HG03039 (cell line): ENCODE data around the gene MFSD6L.

Experiments used
- ATAC-seq: cut with Tn5 transposase; IDR thresholded peaks from one replicate; pipeline ENCODE4 v1.9.1; 2021; ENCODE audit warnings: mild to moderate bottlenecking, moderate library complexity; ENCODE audit not compliant: unreplicated experiment

The MFSD6L gene, protein sequence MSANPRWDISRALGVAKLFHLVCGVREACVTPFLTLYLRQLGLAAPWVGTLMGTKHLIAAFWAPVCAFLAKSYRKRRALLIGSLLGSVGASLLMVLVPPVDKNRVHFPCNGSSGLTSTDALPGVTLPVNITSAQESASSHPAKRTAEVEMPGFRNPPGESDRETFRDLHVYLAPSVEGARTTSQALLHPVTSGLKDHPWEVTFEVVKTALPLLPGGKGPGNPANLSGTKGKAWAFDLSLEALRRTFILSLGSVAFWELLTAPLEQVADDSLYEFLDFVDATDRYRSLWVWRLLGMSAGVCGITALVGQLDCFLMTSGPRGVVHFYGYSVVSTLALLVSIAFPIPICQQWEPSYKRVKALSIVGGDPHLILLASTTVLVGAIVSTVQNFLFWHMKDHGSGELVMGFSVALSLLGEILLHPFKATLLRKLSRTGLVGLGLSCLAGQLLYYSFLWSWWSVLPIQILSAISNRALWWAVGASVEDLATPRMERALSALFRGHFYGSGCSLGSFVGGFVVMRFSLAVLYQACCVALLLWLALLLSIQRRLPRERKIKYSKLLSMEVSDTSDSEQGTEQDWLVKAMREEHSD

DNA sequence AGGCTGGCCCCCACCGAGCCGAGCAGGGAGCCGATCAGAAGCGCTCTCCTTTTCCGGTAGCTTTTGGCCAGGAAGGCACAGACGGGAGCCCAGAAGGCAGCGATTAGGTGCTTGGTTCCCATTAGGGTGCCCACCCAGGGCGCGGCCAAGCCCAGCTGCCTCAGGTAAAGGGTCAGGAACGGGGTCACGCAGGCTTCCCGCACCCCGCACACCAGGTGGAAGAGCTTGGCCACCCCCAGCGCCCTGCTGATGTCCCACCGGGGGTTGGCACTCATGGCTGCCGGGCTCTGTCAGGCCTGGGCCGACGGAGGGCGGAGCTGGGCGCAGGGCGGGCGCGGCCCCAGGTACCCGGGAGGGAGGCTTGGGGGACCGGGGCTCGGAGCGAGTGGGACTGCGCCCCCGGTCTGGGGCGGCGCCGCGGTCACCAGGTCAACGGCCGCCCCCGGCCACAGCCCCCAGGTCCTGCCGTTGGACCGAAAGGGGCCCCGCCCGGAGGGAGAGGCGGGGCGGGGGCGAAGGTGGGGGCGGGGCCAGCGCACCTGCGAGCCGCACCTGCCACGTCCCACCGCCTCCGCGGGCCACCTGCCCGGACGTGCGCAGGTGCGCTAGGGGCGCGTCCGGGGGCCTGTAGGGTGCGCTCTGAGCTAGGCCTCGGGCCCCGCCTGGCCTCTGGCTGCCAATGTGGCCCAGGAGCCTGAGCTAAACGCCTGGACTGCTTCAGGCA is at the start of gene MFSD6L:
Gene MFSD6L (minus strand): TSS at position 520 of the 724 bp plus-strand sequence. CDS start 245 bp downstream, at position 275.
- ATAC-seq, result no peak

DNA sequence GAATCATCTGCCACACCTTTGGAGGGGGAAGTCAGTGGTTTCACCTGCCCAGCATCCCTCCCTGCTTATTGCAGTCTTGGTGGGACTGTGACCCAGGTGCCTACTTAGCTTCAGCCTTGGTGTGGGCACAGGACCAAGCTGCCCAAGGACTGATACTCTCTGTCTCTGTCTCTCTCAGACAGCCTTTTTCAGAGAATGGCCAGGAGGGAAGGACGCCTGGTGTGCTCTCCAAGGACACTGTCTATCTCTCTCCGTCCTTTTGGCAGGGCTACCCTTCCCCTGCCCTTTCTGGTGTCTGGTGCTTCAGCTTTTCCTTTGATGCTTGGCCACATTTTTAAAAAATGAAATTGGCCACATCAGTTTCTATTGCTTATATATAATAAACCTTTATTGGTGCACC is 48.7 kb upstream of the MFSD6L start:
- ATAC-seq, result no peak

DNA sequence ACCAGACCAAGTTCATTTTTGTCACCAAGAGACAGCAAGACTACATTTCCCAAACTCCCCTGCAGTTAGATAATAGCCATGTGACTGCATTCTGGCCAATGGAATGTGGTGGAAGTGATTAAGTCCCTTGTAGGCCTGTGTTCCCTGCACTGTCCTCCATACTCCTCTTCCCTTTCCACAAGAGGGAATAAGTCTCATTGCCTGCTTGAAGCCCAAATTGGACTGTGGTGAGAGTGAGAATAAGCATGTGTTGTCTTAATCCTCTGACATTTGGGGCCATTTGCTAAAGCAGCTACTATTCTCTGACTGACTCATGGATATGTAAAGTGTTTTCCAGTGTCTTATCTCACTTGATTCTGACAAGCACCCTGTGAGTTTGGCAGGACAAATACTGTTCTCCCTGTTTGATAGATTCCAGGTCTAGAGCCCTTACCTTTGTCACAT is 47.6 kb upstream of the MFSD6L start:
- ATAC-seq, result no peak

DNA sequence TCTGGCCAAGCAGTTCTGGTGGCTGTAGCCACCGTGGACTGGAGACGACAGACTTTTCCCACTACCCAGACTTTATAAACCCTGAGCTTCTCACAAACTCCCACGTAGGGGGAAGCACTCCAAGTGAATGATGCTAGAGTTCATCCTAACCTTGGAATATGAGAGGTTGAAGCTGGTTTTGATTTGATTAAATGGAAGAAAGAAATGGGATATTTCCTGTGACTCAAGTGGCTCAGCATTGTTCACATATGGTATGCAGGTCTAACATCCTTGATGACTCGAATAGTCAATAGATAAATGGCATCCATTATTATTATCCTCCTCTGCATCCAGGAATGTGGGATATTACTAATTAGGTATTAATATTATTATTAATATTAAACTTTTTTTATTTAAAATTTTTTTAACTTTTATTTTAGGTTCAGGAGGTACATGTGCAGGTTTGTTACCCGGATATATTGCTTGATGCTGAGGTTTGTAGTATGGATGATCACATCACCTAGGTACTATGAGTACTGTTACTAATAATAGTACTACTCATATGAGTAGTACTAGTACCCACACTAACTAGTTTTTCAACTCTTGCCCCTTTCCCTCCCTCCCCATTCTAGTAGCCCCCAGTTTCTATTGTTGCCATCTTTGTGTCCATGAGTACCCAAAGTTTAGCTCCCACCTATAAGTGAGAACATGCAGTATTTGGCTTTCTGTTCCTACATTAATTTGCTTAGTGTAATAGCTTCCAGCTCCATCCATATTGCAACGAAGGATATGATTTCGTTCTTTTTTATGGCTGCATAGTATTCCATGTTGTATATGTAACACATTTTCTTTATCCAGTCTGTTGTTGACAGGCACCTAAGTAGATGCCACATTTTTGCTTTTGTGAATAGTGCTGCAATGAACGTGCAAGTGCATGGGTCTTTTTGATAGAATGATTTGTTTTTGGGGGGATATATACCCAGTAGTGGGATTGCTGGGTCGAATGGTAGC is 45.4 kb upstream of the MFSD6L start:
- no peak for ATAC-seq

DNA sequence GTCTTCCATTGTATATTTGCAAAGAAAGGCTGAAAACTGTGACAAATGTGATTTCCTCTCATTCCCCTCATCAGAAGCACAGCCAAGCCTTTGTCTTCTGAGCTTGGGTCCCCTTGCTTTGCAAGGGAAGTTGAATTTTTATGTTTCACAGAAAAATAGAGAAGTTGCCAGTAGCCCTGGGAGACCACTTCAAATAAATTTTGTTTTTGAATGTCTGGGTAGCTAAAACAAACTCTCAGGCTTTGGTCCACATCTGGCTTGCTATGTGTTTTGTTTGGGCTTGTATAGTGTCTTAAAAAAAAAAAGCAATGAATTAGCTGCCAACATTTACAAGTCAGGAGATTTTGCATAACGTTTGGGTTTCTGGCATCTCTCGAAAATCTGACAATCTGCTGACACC is 44.2 kb upstream of the MFSD6L start:
- no peak for ATAC-seq

DNA sequence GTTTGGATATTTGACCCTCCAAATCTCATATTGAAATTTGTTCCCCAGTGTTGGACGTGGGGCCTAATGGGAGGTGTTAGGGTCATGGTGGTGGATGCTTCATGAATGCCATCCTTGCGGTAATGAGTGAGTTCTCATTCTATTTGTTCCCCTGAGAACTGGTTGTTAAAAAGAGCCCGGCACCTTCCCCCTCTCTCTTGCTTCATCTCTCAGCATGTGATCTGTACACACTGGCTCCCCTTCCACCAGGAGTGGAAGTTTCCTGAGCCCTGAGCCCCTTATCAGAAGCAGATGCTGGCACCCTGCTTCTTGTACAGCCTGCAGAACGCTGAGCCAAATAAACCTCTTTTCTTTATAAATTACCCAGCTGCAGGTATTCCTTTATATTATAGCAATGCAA is 42.7 kb upstream of the MFSD6L start:
- ATAC-seq, result no peak

DNA sequence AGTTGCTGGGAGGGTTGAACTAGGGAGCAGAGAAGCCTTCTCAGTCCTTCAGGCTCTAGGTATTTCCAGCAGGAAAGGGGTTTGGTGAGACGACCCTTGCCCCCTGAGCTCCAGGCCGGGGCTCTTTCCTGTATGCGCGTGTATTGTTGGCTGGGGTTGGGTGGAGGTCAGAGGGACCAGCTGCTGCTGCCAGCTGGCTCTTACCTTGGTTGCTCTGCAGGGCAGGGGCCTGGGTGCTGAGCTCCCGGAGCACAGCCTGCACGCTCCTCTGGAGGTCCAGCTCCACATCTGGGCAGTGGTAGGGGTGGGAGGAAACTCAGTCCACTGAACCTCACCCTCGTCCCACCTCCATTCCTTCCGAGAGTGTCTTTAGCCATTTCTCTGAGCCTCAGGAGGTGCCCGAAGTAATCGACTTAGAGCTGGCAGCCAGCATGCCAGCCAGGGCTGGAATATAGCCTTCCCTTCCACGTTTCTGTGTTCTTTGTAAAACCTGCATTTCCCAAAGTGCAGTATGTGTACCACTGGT is 40.3 kb upstream of the MFSD6L start:
- no peak for ATAC-seq

DNA sequence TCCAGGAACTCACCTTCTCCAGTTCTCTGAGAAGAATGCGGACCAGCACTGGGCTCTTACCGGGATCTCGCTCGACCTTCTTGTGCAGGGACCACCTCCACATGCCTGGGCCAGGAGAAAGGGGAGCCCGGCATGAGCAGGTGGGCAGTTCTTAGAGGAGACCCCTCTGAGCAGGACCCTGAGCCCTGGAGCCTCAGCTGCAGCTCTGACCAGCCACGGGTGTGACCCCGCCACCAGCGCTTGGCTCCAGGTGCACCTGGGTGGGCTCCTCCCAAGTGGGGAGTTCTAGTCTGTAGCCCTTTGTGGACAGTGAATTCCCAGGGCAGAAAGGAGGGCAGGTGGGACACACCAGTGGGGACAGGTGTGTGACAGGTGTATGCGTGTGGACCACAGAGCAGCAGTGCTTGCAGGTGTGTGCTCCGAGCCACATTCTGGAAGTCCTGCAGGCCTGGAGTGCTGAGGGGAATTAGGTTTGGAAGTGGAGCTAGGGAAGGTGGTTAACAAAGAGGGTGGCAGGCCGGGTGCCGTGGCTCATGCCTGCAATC is 39.5 kb upstream of the MFSD6L start:
- ATAC-seq, result no peak

DNA sequence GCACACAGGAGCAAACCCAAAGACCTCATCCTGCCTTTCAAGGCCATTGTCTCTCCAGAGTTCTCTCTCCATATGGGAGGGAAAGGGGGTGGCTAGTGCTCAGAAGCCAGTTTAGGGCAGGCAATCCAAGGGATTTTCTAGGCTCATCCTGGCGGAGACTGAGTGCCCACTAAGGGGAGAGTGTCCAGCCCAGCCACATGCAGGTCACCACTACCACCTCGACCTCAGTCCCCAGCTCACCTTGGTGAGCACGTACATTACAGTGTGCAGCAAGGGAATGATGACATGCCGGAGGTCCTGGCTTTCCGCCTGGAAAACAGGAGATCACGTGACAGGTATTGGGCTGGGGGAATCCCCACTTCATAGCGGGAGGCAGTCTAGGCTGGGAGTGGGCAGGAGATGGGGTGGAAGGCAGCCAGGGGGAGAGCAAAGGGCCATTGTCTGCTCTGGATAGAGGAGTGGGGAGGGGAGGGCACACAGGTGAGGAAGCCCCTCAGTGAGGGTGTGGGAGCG is 38.5 kb upstream of the MFSD6L start:
- ATAC-seq, result no peak

DNA sequence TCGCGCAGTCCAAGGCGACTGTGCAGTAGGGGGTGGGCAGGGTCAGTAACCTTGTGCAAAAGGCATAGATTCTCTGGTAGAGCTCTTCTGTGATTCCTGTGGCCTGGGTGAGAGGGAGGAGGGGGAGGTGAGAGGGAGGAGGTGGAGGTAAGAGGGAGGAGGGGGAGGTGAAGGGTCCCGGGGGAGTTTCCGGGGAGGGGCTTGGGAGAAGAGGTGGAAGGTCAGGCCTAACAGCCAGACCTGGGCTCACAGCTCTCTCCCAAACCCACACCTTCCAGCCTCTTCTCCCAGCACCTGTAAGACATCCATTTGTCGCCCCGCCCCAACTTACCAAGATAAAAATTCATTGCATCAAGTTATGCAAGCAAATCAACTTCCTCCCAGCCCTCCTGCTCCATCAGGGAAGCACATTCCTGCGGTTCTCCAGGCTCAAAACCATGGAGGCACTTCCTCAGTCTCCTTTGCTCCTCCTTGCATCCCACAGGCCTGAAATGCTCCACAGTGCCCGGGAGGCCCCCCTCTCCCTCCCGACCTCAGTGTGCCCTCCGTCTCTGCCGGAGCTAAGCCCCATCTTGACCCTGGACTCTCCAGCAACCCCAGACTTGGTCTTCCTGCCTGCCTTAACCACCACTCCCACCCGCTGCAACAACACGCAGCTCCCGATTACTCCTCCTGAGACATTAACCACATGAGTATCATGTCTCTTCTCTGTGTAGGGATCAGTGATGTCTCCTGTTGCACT is 37.8 kb upstream of the MFSD6L start:
- ATAC-seq, result no peak

DNA sequence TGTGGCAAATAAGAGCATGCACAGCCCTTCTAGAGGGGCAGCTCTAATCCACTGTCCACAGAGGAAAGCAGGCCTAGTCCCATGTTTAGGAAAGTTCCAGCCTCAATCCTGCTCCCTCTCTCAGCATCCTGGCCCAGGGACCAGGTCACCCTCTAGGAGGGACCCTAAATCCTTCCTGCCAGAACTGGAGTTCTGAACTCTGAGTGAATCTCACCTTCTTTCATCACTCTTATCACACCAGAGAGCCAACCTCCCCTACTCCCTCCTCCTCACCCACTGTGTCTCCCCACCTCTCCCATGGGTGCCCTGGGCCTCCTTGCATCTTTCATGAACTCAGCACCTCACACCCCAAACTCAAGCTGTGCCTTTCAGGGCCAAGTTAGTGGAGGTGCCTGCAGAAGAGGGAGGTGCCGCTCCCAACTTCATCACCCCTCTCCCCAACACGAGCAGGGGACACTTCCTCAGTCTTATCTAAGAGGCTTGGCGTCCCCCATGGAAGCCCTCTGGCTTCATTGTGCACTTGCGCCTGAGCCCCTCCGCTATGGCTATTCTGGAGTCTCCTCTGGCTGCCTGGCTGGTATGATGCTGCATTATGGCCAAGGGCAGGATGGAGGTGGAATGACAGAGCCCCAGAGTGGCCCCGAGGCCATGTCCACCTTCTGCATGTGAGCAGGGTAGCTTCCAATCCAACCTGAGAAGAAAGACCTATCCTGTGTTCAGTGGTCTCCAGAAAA is 36.6 kb upstream of the MFSD6L start:
- ATAC-seq, result no peak

DNA sequence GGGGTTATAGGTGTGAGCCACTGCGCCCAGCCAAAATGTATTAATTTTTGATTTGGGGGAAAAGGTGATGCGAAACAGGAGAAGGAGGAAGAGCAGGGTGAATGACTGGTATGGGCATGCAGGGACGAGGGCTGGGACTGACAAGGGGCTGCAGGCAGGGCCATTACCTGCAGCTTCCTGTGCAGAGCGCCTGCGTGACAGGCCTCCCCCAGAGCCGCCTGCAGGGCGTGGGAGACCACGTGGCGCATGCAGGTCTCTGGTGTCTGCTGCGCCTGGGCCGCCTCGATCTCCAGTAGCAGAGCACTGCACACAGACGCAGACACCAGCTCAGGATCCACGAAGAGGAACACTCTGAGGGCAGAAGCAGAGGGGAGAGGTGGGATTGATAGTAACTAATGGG is 35.9 kb upstream of the MFSD6L start:
- ATAC-seq, result no peak

DNA sequence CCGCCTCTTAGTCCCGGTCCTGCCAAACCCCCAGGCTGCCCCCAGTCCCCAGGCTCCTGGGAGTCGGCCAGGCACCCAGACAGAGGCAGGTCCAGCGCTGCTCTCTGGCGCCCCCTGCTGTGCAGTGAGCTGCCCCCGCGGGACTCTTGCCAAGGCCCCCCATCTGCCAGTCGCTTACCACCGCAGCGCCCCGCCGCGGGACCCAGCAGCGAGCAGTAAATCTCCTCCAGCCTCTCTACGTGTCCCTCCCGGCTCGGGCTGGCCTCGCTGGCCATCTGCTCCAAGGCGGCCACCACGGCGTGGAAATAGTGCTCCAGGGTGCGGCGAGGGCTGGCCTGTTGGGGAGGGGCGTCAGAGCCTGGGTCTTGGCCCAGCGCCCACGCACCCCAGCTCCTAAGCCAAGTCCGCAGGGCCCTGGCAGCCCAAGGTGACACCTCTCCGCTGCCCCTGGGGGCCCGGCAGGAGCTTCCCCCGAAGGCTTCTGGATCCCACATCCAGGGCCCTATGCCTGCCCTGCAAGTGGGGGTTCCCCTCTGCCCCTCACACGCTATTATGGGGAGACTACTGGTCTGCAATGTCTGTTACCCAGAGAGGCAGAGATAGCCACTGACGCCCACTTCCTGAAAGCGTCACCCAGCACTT is 33.7 kb upstream of the MFSD6L start:
- no peak for ATAC-seq

DNA sequence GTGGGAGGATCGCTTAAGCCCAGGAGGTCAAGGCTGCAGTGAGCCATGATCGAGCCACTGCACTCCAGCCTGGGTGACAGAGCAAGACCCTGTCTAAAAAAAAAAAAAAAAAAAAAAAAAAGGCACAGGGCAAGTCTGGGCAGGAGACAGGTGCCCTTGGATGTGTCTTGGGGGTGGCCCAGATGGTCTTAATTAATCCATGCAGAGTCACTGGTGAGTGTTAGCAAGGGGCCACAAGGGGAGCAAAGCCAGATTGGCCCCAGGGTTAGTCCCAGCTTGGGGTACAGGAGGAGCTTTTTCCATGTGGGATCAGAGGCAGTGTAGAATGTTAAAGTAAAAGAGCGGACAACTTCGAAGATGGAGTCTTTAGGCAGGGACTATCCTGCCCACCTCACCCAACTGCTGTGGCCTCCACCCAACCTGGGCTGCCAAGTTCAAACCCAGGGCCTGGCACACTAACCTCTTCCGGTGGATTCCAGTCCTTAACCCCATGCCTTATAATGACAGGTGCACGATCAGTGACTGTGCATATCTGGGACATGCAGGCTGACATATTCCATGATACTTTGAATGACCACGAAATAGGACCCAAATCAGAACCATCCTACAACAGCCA is 32.2 kb upstream of the MFSD6L start:
- ATAC-seq, result no peak

DNA sequence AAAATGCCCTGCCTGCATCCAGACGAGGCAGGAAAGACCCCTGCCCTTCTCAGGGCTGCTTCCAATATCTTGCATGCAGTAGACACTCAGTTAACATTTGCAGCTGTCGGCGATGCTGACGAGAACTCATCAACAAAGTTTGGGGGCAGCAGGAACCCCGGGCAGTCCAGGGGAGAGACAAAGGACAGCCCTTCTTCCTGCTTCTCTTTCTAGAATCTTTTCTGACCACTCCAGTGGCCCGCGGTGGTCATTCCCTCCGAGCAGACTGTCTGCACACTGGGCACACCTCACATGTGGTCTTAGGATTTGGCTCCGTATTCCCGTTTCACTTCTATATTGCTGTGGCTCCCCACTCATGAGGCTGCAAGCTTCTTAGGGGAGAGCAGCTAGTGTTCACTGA is 31.0 kb upstream of the MFSD6L start:
- no peak for ATAC-seq

DNA sequence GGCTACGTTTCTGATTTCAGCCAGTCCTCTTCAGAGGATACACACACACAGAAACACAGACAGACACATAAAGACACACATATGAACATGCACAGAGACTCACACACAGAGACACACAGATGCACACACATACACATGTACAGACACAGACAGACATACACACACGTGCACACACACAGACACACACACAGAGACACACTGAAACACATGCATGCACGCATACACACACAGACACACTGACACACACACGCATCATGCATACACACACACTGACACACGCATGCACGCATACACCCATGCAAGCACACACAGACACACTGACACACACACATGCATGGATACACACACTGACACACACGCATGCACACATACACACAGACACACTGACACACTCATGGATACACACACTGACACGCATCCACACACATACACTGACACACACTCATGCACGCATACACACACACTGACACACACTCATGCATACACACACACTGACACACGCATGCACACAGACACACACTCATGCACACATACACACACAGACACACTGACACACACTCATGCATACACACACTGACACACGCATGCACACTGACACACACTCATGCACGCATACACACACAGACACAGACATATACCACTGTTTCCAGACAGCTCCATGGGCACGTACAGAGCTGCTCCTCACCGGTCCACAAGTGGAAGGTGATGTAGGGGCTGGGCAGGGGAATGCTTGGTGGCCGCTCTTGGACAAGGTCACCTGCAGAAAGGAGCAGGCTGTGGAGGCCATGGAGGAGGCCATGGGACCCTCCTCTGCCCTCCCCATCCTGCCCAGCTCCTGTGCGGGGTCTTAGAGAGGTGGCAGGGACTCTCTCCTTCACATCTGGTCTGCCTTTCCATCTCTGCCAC is 30.1 kb upstream of the MFSD6L start:
- ATAC-seq, result no peak

DNA sequence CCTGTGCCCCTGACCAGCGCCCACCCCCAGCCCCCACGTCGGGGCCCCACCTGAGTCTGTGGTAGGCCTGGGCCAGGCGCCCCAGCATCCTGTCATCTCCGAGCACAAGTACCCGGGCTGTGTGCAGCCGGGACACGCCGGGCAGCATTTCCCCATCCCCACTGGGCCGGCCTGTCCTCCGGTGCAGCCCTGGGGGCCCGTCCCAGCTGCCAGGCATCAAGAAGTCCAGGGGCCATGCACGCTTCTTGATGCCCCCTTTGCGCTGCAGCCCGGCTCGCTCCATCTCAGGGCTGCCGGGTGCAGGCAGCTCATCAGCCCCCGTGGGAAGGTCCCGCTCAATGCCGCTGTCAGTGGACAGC is 29.3 kb upstream of the MFSD6L start:
- ATAC-seq, result no peak
